GM12874 (cell line): ENCODE data around the gene SGSM1.

Experiments used
- TF ChIP-seq, protein P1 (sequence below): IDR thresholded peaks from 2 replicates; pipeline ENCODE4 v1.5.1; 2011; ENCODE audit warnings: low read depth, mild to moderate bottlenecking, control low read depth, low read length, moderate library complexity; ENCODE audit not compliant: insufficient read depth

Gene SGSM1

DNA sequence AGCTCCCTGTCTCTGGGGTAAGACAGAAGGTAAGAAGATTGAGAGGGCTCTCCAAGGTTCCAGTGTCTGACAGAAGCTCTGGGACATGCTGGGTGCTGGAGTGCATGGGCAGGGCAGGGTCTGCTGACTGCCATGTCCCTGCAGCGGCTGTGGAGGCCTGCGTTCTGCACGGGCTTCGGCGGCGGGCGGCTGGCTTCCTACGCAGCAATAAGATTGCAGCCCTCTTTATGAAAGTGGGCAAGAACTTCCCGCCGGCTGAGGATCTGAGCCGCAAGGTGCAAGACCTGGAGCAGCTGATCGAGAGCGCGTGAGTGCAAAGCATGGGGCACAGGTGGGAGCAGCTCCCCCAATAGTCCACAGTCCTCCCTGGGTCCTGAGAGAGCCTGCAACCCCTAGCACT is 41.5 kb downstream of the SGSM1 start:
- TF ChIP-seq, protein P1, sequence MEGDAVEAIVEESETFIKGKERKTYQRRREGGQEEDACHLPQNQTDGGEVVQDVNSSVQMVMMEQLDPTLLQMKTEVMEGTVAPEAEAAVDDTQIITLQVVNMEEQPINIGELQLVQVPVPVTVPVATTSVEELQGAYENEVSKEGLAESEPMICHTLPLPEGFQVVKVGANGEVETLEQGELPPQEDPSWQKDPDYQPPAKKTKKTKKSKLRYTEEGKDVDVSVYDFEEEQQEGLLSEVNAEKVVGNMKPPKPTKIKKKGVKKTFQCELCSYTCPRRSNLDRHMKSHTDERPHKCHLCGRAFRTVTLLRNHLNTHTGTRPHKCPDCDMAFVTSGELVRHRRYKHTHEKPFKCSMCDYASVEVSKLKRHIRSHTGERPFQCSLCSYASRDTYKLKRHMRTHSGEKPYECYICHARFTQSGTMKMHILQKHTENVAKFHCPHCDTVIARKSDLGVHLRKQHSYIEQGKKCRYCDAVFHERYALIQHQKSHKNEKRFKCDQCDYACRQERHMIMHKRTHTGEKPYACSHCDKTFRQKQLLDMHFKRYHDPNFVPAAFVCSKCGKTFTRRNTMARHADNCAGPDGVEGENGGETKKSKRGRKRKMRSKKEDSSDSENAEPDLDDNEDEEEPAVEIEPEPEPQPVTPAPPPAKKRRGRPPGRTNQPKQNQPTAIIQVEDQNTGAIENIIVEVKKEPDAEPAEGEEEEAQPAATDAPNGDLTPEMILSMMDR: no peak

DNA sequence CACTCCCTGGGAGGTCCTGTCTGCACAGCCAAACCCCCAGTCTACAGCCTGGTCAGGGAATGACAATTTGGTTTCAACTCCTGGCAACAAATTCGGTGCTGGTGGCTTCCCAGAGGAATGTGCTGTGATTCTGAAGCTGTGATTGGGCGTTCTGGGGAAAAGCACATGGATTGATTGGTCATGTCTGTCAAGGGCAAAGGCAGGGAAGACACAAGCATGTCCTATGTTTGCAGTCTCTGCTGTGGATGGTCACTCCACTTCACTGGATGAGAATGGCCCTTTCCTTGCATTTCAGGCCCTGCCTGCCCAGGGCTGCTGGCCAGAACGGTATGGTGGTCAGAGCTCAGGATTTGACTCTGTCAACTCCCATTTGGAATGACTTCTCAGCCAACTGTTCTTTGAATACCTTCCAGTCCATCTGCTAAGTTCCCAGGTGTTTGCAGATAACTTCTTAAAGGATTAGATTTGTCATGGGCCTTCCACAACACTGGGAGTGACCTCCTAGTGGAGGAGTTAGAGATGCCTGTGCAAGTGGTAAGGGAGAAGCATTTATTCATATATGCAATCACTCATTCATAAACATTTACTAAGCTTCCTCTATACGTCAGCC is 42.7 kb downstream of the SGSM1 start:
- TF ChIP-seq, protein P1: no peak

DNA sequence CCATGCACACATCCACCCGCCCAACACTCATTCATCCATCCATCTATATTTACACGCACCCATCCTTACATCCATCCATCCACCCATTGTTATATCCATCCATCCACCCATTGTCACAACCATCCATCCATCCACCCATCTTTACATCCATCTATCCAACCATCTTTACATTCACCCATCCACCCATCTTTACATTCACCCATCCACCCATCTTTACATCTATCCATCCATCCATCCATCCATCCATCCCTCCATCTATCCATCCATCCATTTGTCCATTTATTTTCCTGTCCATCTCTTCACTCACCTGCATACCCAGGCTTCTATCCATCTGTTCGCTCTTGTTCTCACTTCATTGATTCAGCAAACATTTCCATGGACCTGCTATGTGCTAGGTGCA is 49.8 kb downstream of the SGSM1 start:
- TF ChIP-seq, protein P1: no peak

DNA sequence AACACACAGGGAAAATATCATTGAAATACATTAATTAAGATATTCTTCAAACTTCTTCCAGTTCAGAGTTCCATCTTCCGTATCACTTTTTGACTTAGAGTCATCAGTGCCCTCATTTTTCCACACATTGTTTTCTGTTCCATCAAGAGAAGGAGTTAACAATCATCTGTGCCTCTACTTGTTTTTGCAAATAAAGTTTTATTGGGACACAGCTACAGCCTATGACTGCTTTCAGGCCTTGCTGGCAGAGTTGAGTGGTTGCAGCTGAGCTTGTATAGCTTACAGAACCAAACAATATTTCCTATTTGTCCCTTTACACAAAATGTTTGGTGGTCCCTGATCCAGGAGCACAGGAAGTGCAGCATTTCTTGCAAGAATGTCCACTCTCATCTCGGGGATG is 51.6 kb downstream of the SGSM1 start:
- TF ChIP-seq, protein P1: no peak

DNA sequence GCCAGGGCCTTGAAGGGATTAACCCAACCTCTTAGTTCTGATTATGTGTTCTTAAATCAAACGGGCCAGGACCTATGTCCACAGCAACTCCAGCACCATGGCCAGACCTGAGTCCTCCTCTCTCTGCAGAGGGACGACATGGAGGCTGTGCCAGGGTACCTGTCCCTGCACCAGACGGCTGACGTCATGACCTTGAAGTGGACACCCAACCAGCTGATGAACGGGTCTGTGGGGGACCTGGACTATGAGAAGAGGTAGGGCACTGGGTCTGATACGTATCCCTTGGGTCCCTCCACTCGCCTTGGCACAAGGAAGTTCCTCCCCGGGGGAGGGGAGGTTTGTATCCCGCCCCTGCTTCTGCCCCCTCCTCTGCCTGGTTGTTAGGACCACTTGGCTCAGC is 53.6 kb downstream of the SGSM1 start:
- TF ChIP-seq, protein P1: no peak

DNA sequence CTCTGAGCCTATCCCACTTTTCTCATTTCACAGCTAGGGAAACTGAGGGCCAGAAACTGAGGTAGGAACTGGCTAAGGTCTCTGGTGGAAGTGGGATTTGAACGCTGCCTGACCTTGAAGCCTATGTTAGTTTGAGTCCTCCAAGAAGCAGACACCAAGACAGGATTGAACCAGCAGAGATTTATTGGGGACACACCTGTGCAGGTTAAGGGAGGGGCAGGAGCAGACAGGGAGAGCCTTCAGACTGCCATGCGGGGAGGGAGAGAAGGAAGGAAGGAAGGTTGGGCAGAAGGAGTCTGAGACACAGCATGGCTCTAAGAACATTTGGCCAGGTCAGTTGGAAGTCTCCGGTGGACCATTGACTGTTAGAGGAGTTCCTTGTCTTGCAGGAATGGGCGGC is 59.5 kb downstream of the SGSM1 start:
- TF ChIP-seq, protein P1: no peak

DNA sequence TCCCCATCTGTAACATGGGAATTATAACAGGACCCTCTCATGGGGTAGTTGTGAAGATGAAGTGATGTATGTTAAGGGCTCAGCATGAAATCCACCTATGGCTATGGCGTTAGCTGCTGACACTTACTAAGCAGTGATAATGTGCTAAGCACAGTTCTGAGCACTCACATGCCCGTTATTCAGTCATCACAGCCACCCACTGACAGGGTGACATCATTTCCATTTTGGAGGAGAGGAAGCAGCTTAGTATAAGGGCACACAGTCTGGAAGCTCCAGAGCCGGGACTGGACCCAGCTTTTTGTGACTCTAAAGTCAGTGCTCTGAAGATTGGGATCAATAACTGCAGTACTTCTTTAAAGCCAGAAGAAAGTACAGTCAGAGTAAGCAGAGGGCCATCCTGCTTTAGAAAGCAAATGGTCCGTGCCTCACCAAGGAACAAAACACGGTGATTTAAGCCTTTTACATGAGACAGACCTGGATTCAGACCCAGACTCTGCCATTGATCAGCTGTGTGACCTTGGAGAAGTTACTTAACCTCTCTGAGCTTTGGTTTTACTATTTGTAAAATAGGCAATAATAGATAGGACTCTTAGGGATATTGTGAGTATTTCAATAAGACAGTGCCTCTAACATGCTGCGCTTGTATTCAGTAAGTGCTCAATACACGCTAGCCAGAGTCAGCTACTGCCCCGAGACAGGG is 61.5 kb downstream of the SGSM1 start:
- TF ChIP-seq, protein P1: no peak
